C4-2B (cell line): ENCODE data around the gene DMP1.

Experiments
- H3K27ac ChIP-seq: fragments of 450-650 bp; 2 replicates; pipeline ENCODE4 v1.5.1; 2017
- ZFX ChIP-seq: fragments of 450-650 bp; IDR thresholded peaks from 2 replicates; pipeline ENCODE4 v1.6.1; 2017
- TF ChIP-seq, protein P1 (sequence below): fragments of 450-650 bp; conservative IDR thresholded peaks from 2 replicates; pipeline ENCODE4 v1.5.1; 2017; ENCODE audit warnings: mild to moderate bottlenecking

Gene DMP1

DNA sequence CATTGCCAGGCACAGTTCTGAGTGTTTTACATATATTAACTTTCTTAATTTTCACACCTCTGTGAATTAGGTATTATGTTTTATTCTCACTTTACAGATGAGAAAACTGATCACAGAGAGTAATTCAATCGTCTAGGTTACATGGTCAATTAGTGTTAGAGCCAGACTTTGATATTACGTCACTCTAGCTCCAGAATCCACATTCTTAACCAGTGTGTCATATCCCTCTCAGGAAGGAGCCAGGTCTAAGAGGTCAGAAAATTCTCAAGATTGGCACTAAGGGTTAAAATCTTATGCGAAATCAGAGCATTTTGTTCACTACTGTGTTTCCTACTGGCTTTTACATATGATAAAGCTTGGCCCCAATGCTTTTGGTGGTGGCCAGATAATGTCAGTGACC, 7.4 kb downstream of the DMP1 start:
- H3K27ac ChIP-seq = no peak overlapping the region
- TF ChIP-seq, protein P1, sequence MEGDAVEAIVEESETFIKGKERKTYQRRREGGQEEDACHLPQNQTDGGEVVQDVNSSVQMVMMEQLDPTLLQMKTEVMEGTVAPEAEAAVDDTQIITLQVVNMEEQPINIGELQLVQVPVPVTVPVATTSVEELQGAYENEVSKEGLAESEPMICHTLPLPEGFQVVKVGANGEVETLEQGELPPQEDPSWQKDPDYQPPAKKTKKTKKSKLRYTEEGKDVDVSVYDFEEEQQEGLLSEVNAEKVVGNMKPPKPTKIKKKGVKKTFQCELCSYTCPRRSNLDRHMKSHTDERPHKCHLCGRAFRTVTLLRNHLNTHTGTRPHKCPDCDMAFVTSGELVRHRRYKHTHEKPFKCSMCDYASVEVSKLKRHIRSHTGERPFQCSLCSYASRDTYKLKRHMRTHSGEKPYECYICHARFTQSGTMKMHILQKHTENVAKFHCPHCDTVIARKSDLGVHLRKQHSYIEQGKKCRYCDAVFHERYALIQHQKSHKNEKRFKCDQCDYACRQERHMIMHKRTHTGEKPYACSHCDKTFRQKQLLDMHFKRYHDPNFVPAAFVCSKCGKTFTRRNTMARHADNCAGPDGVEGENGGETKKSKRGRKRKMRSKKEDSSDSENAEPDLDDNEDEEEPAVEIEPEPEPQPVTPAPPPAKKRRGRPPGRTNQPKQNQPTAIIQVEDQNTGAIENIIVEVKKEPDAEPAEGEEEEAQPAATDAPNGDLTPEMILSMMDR = no peak
- TF ChIP-seq ZFX = no peak

DNA sequence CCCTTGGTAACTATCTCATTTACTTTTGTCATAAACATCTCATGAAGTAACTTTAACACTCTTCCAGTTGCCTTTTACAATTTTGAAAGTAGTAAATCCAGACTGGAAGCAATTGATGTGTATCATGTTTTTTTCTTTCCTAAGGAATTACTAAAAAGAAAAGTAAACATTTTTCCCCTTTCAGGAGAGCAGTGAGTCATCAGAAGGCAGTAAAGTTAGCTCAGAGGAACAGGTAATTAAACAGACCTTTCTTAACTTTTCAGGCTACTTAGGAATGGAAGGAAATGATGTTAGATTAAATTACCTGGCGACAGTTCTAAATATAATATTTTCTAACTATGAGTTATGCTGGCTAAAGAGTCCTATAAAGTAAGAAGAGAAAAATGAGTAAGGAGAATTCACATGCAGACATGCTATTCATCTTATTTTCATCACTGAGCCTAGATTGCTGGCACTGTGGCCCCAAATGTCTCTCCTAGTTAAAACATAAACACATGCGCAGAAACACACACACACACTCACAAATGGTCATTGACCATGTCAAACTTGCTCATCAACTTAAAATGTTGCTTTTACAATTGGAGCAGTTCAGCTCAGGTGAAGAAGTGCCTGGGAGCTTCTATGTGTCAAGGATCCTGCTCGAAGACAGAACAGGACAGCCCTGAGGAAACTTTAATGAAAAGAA, 9.3 kb downstream of the DMP1 start:
- H3K27ac ChIP-seq = peak overlapping the region; percentile 11; the same call in 1 of the 2 replicates
- TF ChIP-seq, protein P1 = no peak
- no peak for TF ChIP-seq ZFX

DNA sequence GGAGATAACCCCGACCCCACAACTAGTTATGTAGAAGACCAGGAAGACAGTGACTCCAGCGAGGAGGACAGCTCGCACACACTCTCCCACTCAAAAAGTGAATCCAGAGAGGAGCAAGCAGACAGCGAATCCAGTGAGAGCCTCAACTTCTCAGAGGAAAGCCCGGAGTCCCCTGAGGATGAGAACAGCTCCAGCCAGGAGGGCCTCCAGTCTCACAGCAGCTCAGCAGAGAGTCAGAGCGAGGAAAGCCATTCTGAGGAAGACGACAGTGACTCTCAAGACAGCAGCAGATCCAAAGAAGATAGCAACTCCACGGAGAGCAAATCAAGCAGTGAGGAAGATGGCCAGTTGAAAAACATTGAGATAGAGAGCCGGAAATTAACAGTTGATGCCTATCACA, 12.8 kb downstream of the DMP1 start:
- H3K27ac ChIP-seq = no peak overlapping the region
- no peak for TF ChIP-seq ZFX
- TF ChIP-seq, protein P1 = no peak

DNA sequence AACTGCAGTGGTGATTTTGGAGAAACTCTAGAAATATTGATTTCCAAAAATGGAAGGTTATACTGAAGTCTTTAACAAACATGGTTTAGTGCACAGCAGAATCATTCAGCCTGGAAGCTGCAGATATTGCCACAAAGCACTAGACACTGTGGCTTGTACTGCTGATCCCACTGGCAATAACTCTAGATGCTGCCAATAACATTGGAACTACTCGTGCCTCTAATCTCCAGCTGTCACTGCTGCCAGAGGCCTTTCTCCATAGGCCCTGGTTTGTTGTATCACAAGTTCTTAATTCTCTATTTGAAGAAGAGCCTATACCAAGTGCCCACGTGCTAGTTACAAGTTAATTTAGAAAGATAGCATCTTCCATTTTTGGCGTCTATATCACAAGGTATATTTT, 19.3 kb downstream of the DMP1 start:
- H3K27ac ChIP-seq = no peak overlapping the region
- no peak for TF ChIP-seq ZFX
- TF ChIP-seq, protein P1 = no peak

DNA sequence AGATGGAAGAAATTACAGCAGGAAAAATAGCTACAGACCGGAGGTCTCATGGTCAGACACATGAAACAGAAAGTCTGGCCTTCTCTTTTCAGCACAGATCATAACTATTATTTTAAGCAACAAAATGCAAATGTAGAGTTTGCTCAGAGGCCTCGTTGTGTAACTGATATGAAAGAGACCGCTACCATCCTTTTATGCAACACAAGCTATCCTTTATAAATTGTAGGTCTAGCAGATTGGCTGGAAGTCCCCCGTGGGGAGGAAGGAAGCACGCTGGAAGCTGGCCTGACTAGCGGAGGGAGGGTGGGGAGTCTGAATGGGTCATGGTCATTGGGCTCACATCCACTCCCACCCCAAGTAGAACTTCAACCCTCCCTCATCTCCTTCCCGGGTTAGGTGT, 27.7 kb downstream of the DMP1 start:
- no peak overlapping the region for H3K27ac ChIP-seq
- TF ChIP-seq, protein P1 = no peak
- TF ChIP-seq ZFX = no peak

DNA sequence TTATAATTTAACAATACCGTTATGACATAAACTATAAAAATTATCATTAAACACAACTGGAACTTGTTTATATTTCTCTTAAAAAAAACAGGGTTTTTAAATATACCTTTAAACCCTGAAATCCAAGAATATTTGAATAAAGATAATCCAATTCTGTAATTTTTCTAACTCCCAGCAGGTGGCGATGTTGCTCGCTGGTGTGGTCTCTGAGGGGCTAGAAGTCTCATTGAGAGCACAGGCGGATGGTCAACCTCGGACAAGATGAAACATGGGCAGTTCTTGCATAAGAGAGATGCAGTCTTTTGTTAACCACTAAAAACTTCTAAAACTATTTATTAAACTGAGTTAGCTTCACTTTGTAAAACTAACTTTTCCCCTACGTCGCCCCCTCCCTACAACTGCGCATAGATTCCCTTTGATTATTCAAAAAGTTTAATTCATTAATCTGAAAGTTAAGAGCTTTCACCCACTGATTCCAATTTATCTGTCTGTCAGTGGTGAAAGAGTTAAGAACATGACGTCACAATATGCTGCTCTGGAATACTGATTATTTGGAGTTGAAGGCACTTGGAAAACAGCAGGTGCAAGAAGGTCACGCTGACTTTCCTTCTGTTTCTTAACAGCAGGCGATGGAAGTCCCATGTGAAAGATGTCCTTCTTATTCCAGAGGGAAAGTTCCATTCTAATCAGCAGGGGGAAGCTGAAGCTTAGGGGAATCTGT, 29.5 kb downstream of the DMP1 start:
- no peak overlapping the region for H3K27ac ChIP-seq
- TF ChIP-seq, protein P1 = peak; percentile 89
- no peak for TF ChIP-seq ZFX

DNA sequence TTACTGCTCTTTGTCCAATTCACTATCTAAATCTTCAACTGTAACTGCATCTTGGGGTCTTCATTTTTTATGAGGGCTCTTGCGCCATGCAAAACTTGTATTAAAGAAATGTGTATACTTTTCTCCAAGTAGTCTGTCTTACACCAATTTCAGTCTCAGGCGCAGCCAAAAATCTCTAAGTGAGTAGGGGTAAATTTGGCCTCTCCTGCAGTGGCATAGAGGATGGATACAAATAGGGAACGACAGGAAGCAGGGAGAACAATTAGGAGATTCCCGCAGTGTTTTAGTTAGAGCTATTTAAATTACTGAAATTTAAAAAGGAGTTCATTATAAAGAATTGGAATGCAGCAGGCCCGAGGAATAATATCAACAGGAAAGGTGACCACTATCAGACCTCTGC, 30.2 kb downstream of the DMP1 start:
- H3K27ac ChIP-seq = no peak overlapping the region
- no peak for TF ChIP-seq ZFX
- TF ChIP-seq, protein P1 = no peak
